Stimulated activated naive B cell treated with anti-CD40 and anti-IgM and Interleukin-4, amounts not matched to agents 10 μg/mL and 1 μg/mL and 100 μg/mL, for 72 hours (primary cell): ENCODE results near the gene ADAMTS17.

ENCODE experiments used
- ATAC-seq, 2 donors: fragments of 150-1000 bp; cut with Tn5 transposase; replicated peaks; 2 replicates each; pipeline ENCODE4 v1.10.0; 2021; ENCODE audit warnings: moderate library complexity in 1 of 2
- DNase-seq: peaks from one replicate; pipeline ENCODE4 v3.0.0; 2021
- H3K27ac Mint-ChIP-seq: one replicate; pipeline ENCODE4 v1.8.0; 2022; ENCODE audit warnings: mild to moderate bottlenecking, mixed read lengths
- H3K27me3 Mint-ChIP-seq, 2 donors: one replicate each; pipeline ENCODE4 v1.8.0; 2022; ENCODE audit warnings: mixed read lengths in 2 of 2
- H3K36me3 Mint-ChIP-seq, 2 donors: one replicate each; pipeline ENCODE4 v1.8.0; 2022; ENCODE audit warnings: mixed read lengths in 2 of 2, mild to moderate bottlenecking in 1 of 2
- H3K4me1 Mint-ChIP-seq, 2 donors: one replicate each; pipeline ENCODE4 v1.8.0; 2022; ENCODE audit warnings: mixed read lengths in 2 of 2, mild to moderate bottlenecking in 1 of 2
- H3K4me3 Mint-ChIP-seq, 2 donors: one replicate each; pipeline ENCODE4 v1.8.0; 2022; ENCODE audit warnings: mild to moderate bottlenecking in 2 of 2, mixed read lengths in 2 of 2, moderate library complexity in 1 of 2
- H3K9me3 Mint-ChIP-seq, 2 donors: one replicate each; pipeline ENCODE4 v1.8.0; 2022; ENCODE audit warnings: mixed read lengths in 2 of 2, mild to moderate bottlenecking in 1 of 2

Gene ADAMTS17

DNA sequence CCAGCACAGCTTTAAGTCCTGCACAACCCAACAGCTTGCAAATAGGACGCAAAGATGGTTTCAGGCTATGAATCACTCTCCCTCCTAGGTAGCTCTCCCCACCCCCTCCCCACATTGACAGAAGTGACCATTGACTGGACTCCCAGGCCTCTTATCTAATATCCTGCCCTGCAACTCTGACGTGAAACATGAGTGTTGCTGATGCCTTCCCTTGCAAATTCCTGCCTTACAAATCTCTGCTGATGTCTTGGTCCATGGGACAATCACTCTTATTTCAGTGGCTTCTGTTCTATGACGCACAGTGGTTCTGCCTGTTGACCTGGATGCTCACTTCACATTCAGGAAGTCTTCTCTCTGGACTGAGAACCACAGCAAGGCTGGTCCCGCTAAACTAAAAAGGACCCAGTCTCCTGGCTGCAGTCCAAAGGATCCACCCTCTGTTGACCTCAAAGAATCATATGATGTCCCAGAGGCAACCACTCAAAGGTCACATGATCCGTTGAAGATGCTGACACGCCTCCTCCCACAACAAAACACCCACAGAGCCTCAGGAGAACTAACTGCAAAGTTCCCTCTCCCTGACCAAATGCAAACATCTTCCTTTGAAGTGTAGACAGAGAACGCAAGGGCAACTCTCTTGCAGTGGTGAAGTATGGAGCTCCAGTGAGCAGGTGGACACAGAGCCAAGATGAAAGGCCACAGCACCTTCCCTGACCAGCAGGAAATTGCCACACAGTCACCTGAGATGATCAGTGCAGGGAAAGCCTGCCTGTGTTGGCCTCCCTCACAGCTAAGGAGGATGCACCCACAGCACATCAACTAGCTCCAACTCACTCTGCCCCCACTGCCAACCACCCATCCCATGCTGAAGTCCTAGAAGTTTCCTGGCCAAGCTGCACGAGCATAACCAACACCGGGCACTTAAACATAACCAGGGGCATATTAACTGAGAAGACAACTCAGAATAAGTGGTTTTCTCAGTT lies 112.3 kb downstream of the ADAMTS17 start:
- Mint-ChIP-seq H3K4me1 (no peaks in the 10 kb centered on the region), H3K4me3 (no peak overlapping the region), H3K27ac (no peak overlapping the region), H3K27me3 (peaks cover 0 to 5% of the 10 kb centered on the region in 2 donors), H3K36me3 (no peaks in the 10 kb centered on the region), H3K9me3 (peaks cover 0 to 5% of the 10 kb centered on the region in 2 donors)
- DNase-seq (no peak), ATAC-seq (no peak)

DNA sequence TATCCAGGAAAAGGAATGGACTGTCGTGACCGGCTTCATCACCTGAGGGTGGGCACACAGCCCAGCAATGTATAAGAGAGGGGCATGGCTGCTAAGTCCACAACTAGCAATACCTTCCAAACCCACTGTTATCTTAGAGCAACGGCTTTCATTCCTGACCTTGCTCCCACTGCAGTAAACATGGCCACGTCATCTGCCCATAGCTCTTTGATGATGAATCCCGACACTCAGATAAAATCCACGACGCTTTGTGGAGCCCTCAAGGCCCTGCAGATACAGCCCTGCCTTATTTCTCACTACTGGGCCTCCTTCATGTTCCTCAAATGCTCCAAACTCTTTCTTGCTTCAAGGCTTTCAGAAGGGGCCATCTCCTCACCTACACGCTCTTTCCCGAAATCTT lies 114.0 kb downstream of the ADAMTS17 start:
- no peak overlapping the region for H3K4me3 Mint-ChIP-seq
- no peaks in the 10 kb centered on the region for H3K36me3 Mint-ChIP-seq
- H3K9me3 Mint-ChIP-seq: peaks cover 0 to 5% of the 10 kb centered on the region in 2 donors
- ATAC-seq (no peak), DNase-seq (no peak)
- H3K27ac Mint-ChIP-seq: no peak overlapping the region
- no peaks in the 10 kb centered on the region for H3K4me1 Mint-ChIP-seq
- H3K27me3 Mint-ChIP-seq: peaks cover 0 to 5% of the 10 kb centered on the region in 2 donors

DNA sequence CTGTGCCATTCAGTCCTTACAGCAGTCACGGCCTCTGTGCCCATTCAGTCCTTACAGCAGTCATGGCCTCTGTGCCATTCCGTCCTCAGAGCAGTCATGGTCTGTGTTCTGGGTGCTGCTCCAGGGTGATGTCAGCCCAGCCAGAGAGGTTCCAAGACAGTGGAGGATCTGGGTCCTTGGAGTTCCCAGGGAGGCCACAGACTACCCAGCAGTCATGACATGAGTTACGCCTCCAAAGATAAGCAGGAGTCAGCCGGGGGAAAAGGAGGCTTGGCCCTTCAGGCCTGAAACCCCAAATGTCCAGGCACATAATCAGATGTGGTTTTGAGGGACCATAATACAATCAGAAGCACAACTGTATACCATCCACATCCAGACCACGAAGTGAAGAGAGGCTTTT lies 115.7 kb downstream of the ADAMTS17 start:
- Mint-ChIP-seq H3K4me3 (no peak overlapping the region), H3K4me1 (no peaks in the 10 kb centered on the region), H3K9me3 (peaks cover 0 to 5% of the 10 kb centered on the region in 2 donors), H3K27me3 (peaks cover 0 to 5% of the 10 kb centered on the region in 2 donors), H3K27ac (no peak overlapping the region), H3K36me3 (no peaks in the 10 kb centered on the region)
- DNase-seq (no peak), ATAC-seq (no peak)

DNA sequence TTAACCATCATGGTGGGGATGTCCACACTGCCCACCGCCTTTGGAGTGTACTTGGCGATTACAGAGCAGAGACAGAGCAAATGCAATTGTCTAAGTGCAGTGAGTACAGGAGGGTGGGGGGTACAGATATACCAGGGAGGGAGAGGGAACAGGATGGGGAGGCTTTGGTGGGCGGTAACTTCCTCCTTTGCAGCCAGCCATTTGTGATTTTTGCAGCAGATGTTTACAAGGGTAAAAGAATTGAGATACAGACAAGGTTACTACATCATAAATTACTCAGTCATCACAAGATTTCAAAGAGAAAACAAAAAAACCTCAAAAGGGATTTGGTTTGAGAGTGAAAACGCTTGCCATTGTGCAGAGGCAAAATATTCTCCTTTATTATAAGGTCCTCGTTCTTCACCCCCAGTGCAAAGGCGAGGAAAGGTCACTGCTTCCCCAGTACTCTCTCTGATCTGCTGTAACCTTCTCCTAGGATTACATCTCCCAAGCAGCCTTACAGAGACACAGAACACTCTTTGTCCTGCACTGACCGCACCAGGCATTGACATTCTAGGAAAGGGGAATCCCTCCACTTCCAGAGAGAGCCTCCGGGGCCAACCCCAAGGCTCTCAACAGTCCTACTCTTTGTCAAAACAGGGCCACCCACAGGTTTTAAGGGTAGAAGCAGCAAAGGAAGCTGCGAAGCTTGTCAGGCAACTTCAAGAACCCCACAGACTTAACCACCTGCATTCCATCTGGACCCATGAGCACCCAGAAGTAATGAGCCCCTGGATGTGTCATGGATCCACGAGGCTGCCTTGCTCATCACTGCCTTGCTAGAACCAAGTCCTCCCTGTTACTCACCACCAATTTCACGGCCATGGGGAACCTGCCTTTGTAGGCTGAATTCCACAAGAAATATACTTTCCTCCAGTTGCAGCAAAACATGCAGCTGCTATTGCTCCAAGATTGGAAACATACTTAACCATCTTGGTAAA lies 117.3 kb downstream of the ADAMTS17 start:
- no peak for DNase-seq
- H3K4me1 Mint-ChIP-seq: no peaks in the 10 kb centered on the region
- no peak overlapping the region for H3K4me3 Mint-ChIP-seq

DNA sequence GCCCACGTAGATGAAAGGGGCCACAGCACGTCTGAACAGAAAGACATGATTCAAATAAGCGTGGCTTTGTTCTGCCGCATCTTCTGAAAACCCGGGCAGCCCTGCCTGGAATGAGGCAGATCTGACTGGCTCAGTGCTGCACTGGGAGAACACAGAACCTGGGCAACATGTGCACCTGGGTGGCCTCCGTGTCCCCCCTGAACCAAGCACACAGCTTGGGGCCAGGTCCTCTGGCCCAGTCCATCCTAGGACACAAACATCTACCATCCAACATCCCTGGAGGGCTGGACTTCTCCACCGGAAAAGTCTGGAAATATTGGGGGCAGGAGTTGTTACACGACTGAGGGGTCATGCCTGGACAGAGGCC lies 119.4 kb downstream of the ADAMTS17 start:
- Mint-ChIP-seq H3K4me3 (no peak overlapping the region), H3K27me3 (no peaks in the 10 kb centered on the region), H3K4me1 (no peaks in the 10 kb centered on the region), H3K27ac (no peak overlapping the region), H3K9me3 (no peaks in the 10 kb centered on the region), H3K36me3 (no peaks in the 10 kb centered on the region)
- no peak for DNase-seq
- ATAC-seq: no peak

More for the DNA sequence above, 117.3 kb downstream of the ADAMTS17 start:
- no peak for ATAC-seq
- Mint-ChIP-seq H3K36me3 (no peaks in the 10 kb centered on the region), H3K9me3 (peaks cover 0 to 5% of the 10 kb centered on the region in 2 donors), H3K27ac (no peak overlapping the region), H3K27me3 (peaks cover 0 to 2% of the 10 kb centered on the region in 2 donors)

DNA sequence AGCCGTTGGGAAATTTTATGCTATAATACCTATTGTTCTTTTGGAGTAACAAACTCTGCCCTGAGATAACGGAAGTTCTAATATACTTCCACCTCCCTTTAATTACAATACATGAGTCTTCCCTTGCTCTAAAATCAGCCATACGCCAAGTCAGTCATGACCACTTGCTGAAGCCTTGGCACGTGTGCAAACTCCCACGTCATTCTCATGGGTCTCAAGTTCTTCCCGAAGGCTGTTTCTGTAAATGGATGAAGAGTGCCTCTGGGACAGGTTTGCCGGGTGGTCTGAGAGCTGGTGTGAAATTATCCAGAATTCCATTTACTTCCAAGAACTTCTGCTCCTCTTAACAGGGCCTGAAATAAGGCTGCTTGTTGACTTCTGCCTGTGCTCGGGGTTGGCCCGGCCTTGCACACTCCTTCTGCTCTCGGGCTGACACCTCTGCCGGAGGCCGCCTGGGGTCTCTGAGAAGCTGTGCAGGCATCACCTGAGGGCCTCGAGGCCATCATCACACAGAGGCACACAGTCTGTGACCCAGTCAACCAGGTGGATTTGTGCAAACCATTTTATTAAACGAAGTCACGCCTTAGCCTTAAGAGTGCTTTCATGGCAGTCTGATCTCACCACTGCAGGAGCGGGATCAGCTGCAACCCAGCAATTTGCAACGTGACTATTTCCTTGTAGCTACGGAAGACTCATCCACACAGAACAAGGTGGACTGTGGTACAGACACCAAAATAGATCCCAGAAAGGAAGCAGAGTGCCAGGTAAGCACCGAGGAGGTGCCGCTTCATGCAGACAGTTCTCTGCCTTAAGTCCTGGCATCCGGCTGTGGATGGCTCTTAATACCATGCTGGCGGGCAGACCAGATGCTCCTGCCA lies 120.1 kb downstream of the ADAMTS17 start:
- H3K27ac Mint-ChIP-seq: no peak overlapping the region
- no peaks in the 10 kb centered on the region for H3K4me1 Mint-ChIP-seq
- DNase-seq: no peak
- H3K9me3 Mint-ChIP-seq: no peaks in the 10 kb centered on the region
- H3K27me3 Mint-ChIP-seq: no peaks in the 10 kb centered on the region
- H3K36me3 Mint-ChIP-seq: no peaks in the 10 kb centered on the region
- H3K4me3 Mint-ChIP-seq: no peak overlapping the region
- no peak for ATAC-seq

DNA sequence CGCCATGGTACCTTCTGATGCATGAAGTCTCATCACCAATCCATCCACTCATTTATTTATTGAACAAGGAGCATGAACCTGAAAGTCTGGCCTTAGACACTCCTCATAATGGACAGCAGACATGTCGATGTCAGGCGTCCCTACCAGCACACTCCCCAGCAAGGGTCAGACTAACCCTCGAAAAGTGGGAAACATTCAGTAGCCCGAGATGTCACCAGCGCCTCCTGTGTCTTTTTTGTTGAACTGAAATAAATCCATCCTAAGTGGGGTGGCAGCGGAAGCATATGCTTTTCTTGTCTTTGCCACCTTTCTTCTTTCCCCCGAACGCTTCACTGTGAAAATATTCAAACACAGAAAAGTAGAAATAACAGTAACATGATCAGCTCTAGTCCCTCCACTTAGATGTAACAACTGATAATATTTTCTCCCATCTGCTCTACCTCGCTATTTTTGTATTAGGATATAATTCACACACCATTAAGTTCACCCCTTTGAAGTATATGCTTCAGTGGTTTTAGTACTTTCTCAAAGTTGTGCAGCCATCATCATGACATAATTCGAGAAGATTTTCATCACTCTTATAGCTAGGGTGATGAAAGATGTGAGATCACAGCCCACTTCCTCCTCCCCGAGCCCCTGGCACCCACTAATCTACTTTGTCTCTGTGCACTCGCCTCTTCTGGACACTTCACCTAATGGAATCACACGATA lies 121.6 kb downstream of the ADAMTS17 start:
- Mint-ChIP-seq H3K4me1 (no peaks in the 10 kb centered on the region), H3K4me3 (no peak overlapping the region), H3K36me3 (no peaks in the 10 kb centered on the region), H3K9me3 (no peaks in the 10 kb centered on the region), H3K27ac (no peak overlapping the region), H3K27me3 (no peaks in the 10 kb centered on the region)
- ATAC-seq (no peak), DNase-seq (no peak)

DNA sequence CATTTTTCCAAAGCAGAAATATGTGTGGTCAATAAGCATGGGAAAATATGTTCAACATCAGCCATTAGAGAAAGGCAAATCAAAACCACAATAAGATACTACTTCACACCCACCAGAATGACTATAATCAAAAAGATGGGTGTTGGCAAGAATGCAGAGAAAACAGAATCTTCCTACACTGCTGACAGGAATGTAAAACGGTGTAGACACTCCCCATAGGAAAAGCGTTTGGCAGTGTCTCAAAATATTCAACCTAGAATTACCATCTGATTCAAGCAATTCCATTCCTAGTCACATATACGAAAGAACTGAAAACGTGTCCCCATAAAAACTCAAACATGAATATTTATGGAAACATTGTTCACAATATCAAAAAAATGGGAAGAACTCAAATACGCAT lies 123.3 kb downstream of the ADAMTS17 start:
- DNase-seq: no peak
- H3K9me3 Mint-ChIP-seq: no peaks in the 10 kb centered on the region
- no peak for ATAC-seq
- no peaks in the 10 kb centered on the region for H3K4me1 Mint-ChIP-seq
- peaks cover 0 to 2% of the 10 kb centered on the region in 2 donors for H3K27me3 Mint-ChIP-seq
- H3K27ac Mint-ChIP-seq: no peak overlapping the region
- no peaks in the 10 kb centered on the region for H3K36me3 Mint-ChIP-seq
- no peak overlapping the region for H3K4me3 Mint-ChIP-seq

DNA sequence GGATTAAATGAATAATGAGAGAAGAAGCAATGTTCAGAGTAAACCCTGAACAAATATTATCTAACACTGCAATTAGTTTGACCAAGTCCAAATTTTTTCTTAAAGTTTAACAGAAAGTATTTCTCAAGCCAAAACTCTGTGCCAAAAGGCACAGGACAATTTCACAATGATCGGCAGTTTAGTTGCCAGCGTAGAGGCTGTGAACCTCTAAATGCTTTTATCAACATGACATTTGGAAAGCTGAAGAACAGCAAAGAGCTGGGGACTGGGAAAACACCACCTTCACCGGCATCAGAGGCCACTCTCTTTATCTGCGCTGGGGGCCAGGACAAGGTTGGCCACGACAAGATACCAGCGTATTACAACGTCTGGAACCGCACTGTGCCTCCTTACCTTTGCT lies 125.6 kb downstream of the ADAMTS17 start:
- DNase-seq (no peak), ATAC-seq (no peak)
- Mint-ChIP-seq H3K27me3 (peaks cover 0 to 5% of the 10 kb centered on the region in 2 donors), H3K36me3 (no peaks in the 10 kb centered on the region), H3K4me3 (no peak overlapping the region), H3K4me1 (no peaks in the 10 kb centered on the region), H3K27ac (no peak overlapping the region), H3K9me3 (no peaks in the 10 kb centered on the region)

DNA sequence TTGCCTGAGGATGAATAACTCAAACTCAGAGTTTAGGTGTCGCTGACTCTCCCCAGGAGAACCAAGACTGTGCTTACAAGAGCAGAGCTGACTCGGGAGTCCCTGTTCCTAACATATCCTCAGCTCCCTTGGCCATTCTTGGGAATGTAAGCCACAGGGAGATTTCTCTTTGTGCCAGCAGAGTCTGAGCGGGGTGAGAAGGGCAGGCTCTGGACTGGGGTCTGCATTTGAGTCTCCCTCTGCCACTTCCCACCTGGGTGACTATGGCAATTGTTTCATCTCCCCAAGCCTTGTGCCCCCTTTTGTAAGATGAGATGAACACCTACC lies 126.0 kb downstream of the ADAMTS17 start:
- H3K9me3 Mint-ChIP-seq: no peaks in the 10 kb centered on the region
- no peak overlapping the region for H3K27ac Mint-ChIP-seq

DNA sequence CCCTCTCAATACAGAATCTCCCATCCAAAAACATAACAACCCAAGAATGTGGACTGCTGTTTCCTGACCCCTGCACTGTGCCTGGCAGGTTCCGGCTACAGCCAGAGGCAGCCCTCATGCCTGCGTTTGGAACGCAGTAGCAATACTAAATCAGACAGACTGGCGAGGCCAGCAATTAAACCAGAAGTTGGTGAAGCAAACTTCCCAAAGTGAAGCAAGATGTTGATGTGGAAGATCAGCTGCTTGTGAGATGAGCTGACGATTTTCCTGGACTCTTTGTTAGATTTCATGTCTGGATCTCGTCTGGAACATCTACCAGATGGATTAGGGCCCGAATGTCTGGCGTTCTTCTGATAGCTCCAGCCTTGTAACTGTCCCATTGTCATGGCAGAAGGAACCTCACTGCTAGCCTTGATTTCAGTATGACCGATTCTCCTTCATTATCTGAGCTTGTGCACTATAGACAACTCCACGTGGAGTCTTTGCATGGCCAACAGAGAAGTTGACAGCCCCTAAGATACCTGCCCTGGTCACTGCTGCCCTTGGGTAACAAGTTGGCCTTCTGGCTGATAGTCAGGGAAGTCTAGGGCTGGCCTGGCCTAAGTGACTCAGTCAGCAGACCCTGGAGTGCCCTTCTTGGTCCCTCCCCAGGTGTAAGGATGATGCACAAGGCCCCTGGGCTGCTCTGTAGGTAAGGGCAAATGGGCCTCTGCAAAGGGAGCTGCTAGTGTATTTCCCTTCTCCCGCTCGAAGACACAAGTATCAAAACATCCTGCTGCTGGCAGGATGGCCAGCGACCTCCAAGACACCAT lies 126.5 kb downstream of the ADAMTS17 start:
- H3K27me3 Mint-ChIP-seq: peaks cover 0 to 5% of the 10 kb centered on the region in 2 donors

More for the DNA sequence above, 126.0 kb downstream of the ADAMTS17 start:
- Mint-ChIP-seq H3K27me3 (peaks cover 0 to 5% of the 10 kb centered on the region in 2 donors), H3K36me3 (no peaks in the 10 kb centered on the region), H3K4me1 (no peaks in the 10 kb centered on the region), H3K4me3 (no peak overlapping the region)
- ATAC-seq (no peak), DNase-seq (no peak)

DNA sequence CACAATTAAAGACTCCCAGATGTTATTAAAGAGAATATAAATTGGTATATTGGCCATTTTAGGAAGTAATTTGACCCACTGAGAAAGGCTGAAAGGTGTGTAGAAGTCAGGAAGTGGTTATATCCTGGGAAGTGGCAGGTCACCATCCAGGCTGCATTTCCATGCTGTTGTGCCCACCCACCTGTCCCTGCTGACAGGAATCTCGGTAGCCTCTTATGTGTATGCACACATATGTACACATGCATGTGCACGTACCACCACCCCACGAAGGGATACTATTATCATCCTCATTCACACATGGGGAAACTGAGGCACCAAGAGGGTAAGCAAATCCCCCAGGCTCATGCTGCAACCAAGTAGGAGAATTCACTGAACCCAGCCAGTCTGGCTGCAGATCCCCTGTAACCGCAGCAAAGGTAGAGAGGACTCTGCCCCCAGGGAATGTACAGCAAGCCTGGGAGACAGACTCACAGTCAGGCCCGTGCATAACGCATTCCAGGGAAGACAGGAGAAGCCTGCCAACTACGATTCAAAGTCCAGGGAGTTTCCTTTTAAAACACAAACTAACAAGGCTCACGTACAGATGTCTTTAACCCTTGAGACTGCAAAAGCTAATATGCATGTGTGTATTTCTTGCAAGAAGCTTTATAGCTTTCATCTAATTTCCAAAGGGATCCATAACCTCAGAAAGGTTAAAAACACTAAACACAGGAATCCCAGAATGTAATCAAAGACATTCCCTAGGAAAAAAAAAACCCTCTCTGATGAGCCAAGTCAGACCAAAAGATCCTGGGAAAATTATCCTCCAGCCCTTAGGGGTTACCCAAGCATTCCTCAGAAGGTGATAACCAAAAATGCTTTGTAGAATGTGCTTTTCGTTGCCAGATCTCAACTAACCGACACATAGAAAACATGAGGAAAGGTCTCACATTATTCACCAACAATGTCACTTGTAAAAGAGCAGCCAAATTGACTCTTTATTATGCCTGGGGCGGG lies 129.6 kb downstream of the ADAMTS17 start:
- no peak for ATAC-seq
- no peaks in the 10 kb centered on the region for H3K4me1 Mint-ChIP-seq
- no peak overlapping the region for H3K27ac Mint-ChIP-seq
- peaks cover 5% of the 10 kb centered on the region in 2 donors for H3K27me3 Mint-ChIP-seq
- H3K36me3 Mint-ChIP-seq: no peaks in the 10 kb centered on the region
- no peak overlapping the region for H3K4me3 Mint-ChIP-seq
- no peak for DNase-seq
- H3K9me3 Mint-ChIP-seq: no peaks in the 10 kb centered on the region

More for the DNA sequence above, 126.5 kb downstream of the ADAMTS17 start:
- Mint-ChIP-seq H3K4me3 (no peak overlapping the region), H3K27ac (no peak overlapping the region), H3K4me1 (no peaks in the 10 kb centered on the region), H3K9me3 (no peaks in the 10 kb centered on the region), H3K36me3 (no peaks in the 10 kb centered on the region)
- ATAC-seq (no peak), DNase-seq (no peak)
